Heart right ventricle (tissue), 16 donors: ENCODE measurements around the gene GSTM2. TPM values are rescaled to one million over a fixed set of nuclear protein-coding genes. Genes with fewer than 3 reads are reported as not detected.
A peak's percentile ranks its signal among the peaks of the same experiment; 100 is the strongest.

ENCODE experiments used
- ATAC-seq, 8 donors: fragments of 200-7000 bp; cut with Tn5 transposase; one replicate each; pipeline ENCODE4 v1.9.1; 2020; ENCODE audit warnings: mild to moderate bottlenecking in 8 of 8, moderate library complexity in 8 of 8, moderate number of reproducible peaks in 1 of 8
- DNase-seq, 2 donors: peaks; one replicate each; pipeline ENCODE4 v3.0.0-alpha.2; 2020
- H3K27ac ChIP-seq, 10 donors: fragments of 200-600 bp; sonication (generic) in 2 of 10; one replicate each; pipeline versions ENCODE4 v1.5.0 to v1.8.0; 2020 to 2022; ENCODE audit warnings: mild to moderate bottlenecking in 3 of 10
- H3K27me3 ChIP-seq, 7 donors: fragments of 200-600 bp; one replicate each; pipeline ENCODE4 v1.8.0; 2021 to 2022; ENCODE audit warnings: mild to moderate bottlenecking in 2 of 7
- H3K36me3 ChIP-seq, 9 donors: fragments of 200-600 bp; sonication (generic) in 1 of 9; one replicate each; pipeline versions ENCODE4 v1.5.0 to v1.8.0; 2020 to 2022; ENCODE audit warnings: mild to moderate bottlenecking in 2 of 9
- H3K4me1 ChIP-seq, 9 donors: fragments of 200-600 bp; sonication (generic) in 1 of 9; one replicate each; pipeline versions ENCODE4 v1.5.0 to v1.8.0; 2020 to 2022; ENCODE audit warnings: mild to moderate bottlenecking in 4 of 9
- H3K4me3 ChIP-seq, 10 donors: fragments of 200-600 bp; sonication (generic) in 2 of 10; one replicate each; pipeline versions ENCODE4 v1.5.0 to v1.8.0; 2020 to 2022; ENCODE audit warnings: mild to moderate bottlenecking in 7 of 10, moderate library complexity in 2 of 10
- H3K9me3 ChIP-seq, 11 donors: fragments of 200-600 bp in 10 of 11; sonication (generic) in 2 of 11; one replicate each; pipeline versions ENCODE4 v1.5.0 to v1.8.0; 2013 to 2022; ENCODE audit warnings: mild to moderate bottlenecking in 2 of 11, control low read depth in 1 of 11, moderate library complexity in 1 of 11
- WGBS, 2 donors: extraction: QIAGEN DNeasy Blood & Tissue Kit; methylation state at CpG; one replicate each; pipeline ENCODE4 v1.1.7; 2013; ENCODE audit warnings: inconsistent platforms in 1 of 2; 5-methylcytosine and 5-hydroxymethylcytosine counted together
- intact Hi-C, 10 donors: fragments of 100-400 bp; cut with DNase I; formaldehyde crosslinking; loops; one replicate each; pipeline versions ENCODE4 v1.11.1 to v1.14.2; 2022
- polyA plus RNA-seq, 2 donors: library from polyadenylated mRNA; stranded (reverse); fragments of 200-250 nt; gene quantifications; one replicate each; pipeline ENCODE4 v1.2.3, GENCODE V29; 2013
- total RNA-seq, 10 donors: library from RNA; stranded (reverse); fragmentation: NEBNext Ultra II Directional in 3 of 10; extraction: Animal tissue kit (Norgen Biotek cat#: 25700) in 3 of 10; gene quantifications; one replicate each; pipeline versions ENCODE4 v1.2.1 to v1.2.4, GENCODE V29; 2021 to 2023
- TF ChIP-seq, protein P1 (sequence below), 9 donors: fragments of 200-600 bp; sonication (generic) in 2 of 9; IDR thresholded peaks; one replicate each; pipeline versions ENCODE4 v1.5.0 to v1.8.0; 2021 to 2022; ENCODE audit warnings: antibody characterized with exemption in 9 of 9, mild to moderate bottlenecking in 5 of 9, moderate library complexity in 1 of 9
- donor health status: Arrhythmogenic right ventricular cardiomyopathy.
- donor health status: ischemic (EF 13 %, LVEDD 7.1; RV severe dilation, severe dysfunction).
- donor health status: healthy with polysubstance abuse.
- donor health status: DM: no; HTN: yes; CAD: no.
- donor health status: DM: no; HTN: no; CAD: no.
- donor health status: ischemic (EF 25% LVEDD 6.9; RV normal size, moderate dysfunction).
- donor health status: ischemic (EF 25% LVEDD 5.7; RV mildly dilated, moderate dysfunction).
- donor health status: healthy.
- donor health status: DM: yes; HTN: yes; CAD: no.
- donor health status: Ischemic cardiomyopathy.
- donor health status: ischemic (EF 35%, LVEDD 5.7; RV mildly dilated, moderate dysfunction).
- donor health status: nonischemic (EF 11% LVEDD 7.7; RV severe dilation, severe dysfunction).
- donor health status: DM: yes; HTN: yes; CAD: no.
- donor health status: PGD.
- donor health status: ischemic (EF 29% LVEDD 5.4; RV normal size, mild dysfunction).
- donor health status: nonischemic (EF 23%, LVEDD 6.1; RV moderate dilation, normal function).

The GSTM2 gene
- total and polyA plus RNA-seq, 12 donors = 23.1 to 113 (median 68.1) TPM

DNA sequence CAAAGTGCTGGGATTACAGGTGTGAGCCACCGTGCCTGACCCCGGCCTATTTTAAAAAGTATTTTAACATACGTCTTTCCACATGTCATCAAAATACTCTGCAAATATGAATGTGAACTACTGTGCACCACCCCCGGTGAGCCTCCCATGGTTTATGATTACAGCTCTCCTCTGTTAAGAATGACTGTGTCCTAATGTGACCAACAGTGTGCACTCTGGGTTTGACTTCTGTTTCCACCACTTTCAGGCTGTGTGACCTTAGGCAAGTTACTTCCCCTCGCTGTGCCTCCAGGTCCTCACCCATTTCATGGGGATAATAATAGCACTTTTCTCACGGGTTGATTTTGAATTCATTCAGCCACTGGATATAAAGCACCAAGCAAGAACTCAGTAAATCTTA lies 33.6 kb upstream of the GSTM2 start:
- H3K27me3 ChIP-seq = no peaks in the 10 kb centered on the region
- WGBS, 2 donors = 82 to 84% methylated on average over 6 of the region's 6 CpGs
- H3K4me1 ChIP-seq = peaks cover 2 to 28% (median 12%) of the 10 kb centered on the region in 9 donors
- intact Hi-C loops = loop anchor here in 4 of 10 donors (5.0 to 10.0 kb wide), 2 partner anchors 87 to 351 kb away; partner anchors contain the start of genes AHCYL1 (in 2 of the 4) and GNAI3 (in 2 of the 4)
- DNase-seq = no peak
- no peak for ATAC-seq
- no peak overlapping the region for H3K27ac ChIP-seq
- H3K9me3 ChIP-seq = no peaks in the 10 kb centered on the region
- peaks cover 0 to 28% (median 15%) of the 10 kb centered on the region in 9 donors for H3K36me3 ChIP-seq
- TF ChIP-seq, protein P1, sequence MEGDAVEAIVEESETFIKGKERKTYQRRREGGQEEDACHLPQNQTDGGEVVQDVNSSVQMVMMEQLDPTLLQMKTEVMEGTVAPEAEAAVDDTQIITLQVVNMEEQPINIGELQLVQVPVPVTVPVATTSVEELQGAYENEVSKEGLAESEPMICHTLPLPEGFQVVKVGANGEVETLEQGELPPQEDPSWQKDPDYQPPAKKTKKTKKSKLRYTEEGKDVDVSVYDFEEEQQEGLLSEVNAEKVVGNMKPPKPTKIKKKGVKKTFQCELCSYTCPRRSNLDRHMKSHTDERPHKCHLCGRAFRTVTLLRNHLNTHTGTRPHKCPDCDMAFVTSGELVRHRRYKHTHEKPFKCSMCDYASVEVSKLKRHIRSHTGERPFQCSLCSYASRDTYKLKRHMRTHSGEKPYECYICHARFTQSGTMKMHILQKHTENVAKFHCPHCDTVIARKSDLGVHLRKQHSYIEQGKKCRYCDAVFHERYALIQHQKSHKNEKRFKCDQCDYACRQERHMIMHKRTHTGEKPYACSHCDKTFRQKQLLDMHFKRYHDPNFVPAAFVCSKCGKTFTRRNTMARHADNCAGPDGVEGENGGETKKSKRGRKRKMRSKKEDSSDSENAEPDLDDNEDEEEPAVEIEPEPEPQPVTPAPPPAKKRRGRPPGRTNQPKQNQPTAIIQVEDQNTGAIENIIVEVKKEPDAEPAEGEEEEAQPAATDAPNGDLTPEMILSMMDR (IDR thresholded peaks at IDR 0.05) = no peak
- no peak overlapping the region for H3K4me3 ChIP-seq

DNA sequence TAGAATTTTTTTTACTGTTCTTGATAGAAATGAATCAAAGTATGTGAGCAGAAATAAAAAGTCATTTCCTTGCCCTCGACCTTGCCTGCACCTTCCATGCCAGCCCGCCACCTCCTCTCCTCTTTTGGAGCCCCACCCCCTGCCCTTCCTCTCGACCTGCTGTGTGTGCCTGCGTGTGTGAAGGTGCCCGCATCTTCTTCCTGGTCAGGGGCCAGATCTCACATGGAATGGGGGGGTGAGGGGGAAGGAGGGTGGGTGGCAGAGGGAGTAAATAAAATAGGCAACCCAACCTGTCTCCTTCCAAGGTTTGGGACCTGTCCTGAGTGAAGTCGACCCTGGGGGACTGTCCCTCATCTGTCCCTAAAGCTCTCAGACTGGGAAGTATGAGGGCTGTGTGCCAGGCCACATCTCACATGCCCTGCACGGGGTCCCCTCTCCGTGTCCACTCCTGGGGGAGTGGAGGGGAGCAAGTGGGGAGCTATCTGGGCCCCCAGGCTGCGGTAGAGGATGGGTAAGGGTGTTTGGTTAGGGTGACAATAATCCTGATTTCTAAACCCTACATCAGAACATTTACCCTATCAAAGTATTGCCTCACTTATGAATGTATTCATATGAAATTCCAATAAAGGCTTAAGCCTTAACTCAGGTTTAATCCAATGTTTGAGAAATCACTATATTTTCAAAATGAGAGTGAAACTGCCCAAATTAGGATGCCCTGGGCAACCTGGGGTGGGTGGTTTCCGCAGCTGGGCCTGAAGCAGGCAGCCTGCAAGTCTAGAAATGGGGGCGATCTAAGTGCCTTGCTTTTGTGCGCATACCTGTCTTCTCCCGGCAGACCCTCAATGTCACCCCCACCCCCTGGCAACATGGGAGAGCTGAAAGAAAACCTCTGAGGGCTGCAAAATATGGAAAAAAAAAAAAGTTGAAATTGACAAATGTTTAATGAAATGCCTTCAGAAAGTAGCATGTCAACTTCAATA lies 32.8 kb upstream of the GSTM2 start:
- intact Hi-C loops = loop anchor here in 4 of 10 donors (5.0 to 10.0 kb wide), 2 partner anchors 88 to 350 kb away; partner anchors contain the start of genes AHCYL1 (in 2 of the 4) and GNAI3 (in 2 of the 4)

DNA sequence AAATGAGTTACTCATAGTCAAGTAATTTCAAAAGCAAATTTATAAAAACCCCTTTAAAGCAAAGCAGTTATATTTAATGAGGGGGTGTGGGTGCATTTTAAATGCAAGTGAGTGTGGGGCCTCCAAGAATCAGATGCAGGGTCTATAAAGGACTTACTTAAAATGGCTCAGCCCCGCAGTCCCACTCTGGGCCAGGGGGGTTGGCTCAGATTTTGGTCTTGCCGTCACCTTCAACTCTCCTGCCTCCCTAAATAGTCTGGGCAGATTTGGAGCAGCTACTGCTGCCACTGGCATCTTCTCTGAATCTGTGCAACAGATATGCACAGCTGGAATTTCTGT lies 32.0 kb upstream of the GSTM2 start:
- TF ChIP-seq, protein P1 (IDR thresholded peaks at IDR 0.05) = no peak
- intact Hi-C loops = loop anchor here in 2 of 10 donors (10.0 kb wide), 1 partner anchor 349 kb away; the partner anchor contains the start of gene AHCYL1 (in 2 of the 2)
- Histone ChIP-seq H3K27me3 (no peaks in the 10 kb centered on the region), H3K36me3 (peaks cover 0 to 15% (median 9%) of the 10 kb centered on the region in 9 donors), H3K4me3 (no peak overlapping the region), H3K27ac (no peak overlapping the region), H3K9me3 (no peaks in the 10 kb centered on the region), H3K4me1 (peaks cover 2 to 28% (median 12%) of the 10 kb centered on the region in 9 donors)
- no peak for ATAC-seq
- DNase-seq = no peak
- WGBS, 2 donors = 32 to 55% methylated on average over 2 of the region's 2 CpGs

More for the DNA sequence above, 32.8 kb upstream of the GSTM2 start:
- H3K27me3 ChIP-seq = no peaks in the 10 kb centered on the region
- TF ChIP-seq, protein P1 (IDR thresholded peaks at IDR 0.05) = no peak
- H3K4me1 ChIP-seq = peaks cover 2 to 28% (median 12%) of the 10 kb centered on the region in 9 donors
- DNase-seq (no peak), ATAC-seq (no peak)
- peaks cover 0 to 20% (median 9%) of the 10 kb centered on the region in 9 donors for H3K36me3 ChIP-seq
- WGBS, 2 donors = 67 to 72% methylated on average over 13 of the region's 13 CpGs
- no peak overlapping the region for H3K4me3 ChIP-seq
- no peak overlapping the region for H3K27ac ChIP-seq
- H3K9me3 ChIP-seq = no peaks in the 10 kb centered on the region

DNA sequence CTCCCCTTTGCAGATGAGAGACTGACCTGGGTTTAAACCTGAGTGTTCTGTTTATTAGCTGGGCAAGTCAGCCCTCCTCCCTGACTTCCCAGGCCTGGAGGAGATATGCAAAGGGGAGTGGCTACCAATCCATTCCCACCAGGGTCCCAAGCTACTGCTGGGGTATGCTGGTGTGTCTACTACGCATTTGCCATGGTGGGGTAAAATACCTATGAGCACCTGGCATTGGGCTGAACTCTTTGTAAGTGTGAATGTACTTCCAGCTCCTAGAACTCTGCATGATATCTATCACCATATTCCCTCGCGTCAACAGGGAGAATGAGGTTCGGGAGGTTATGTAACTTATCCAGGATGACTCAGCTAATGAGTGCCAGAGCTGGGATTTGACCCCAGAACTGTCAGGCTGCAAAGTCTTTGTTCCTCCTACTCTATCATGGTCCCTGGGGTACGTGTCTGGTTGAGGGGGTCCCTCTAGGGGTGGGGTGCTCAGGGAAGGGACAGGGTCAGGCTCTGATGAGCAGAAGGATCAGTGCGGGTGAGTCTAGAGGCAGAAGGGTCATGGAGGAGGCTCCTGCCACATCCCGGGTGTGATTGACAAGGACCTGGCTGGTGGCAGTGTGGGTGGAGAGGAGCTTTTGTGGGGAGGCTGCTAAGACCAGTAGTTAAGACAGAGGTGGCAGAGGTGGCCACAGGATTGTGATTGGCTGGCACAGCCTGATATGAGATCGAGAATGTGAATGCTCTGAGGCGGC lies 31.5 kb upstream of the GSTM2 start:
- ATAC-seq = peak; percentile 23 to 43 (median 32)
- Histone ChIP-seq H3K36me3 (peaks cover 0 to 9% (median 4%) of the 10 kb centered on the region in 9 donors), H3K27ac (no peak overlapping the region), H3K9me3 (no peaks in the 10 kb centered on the region), H3K4me1 (peaks cover 2 to 28% (median 12%) of the 10 kb centered on the region in 9 donors), H3K27me3 (no peaks in the 10 kb centered on the region), H3K4me3 (no peak overlapping the region)
- no peak for DNase-seq
- intact Hi-C loops = loop anchor here in 2 of 10 donors (10.0 kb wide), 1 partner anchor 348 kb away; the partner anchor contains the start of gene AHCYL1 (in 2 of the 2)
- WGBS, 2 donors = 47 to 54% methylated on average over 9 of the region's 9 CpGs
- TF ChIP-seq, protein P1 (IDR thresholded peaks at IDR 0.05) = no peak
